ENCODE data around the gene KIF21A.

KIF21A gene

GRCh38 chr12:39295593-39295992 is 147.3 kb downstream of the KIF21A start:
- 0 out of 2 replicates have a peak, but pooled peaks have one; percentile 23 for TF ChIP-seq TEAD4 (IDR thresholded peaks at IDR 0.05)

DNA sequence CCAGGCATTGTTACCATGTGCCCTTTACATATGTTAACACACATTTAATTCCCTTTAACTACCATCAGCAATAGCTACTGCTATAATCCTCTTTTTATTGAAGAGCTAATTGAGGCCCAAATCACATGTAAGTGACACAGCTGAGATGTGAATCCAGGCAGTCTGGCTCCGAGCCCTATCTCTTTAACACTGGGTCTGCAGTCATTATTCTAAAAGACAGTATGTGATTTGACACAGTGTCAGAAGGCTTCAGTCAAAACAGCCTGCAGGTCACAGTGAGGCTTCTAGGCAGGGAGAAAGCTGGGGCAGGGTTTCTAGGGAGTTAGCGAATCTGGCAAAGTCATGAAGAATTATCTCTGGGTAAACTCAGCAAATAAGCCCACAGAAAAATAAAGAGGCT is 148.2 kb downstream of the KIF21A start:
- TF ChIP-seq FOXM1 (IDR thresholded peaks at IDR 0.05; ENCODE audit: borderline replicate concordance, low read depth) (no peak), YY1 (IDR thresholded peaks at IDR 0.05; ENCODE audit: low read depth) (no peak), CREB1 (IDR thresholded peaks at IDR 0.05; ENCODE audit: low read depth) (no peak), RAD21 (IDR thresholded peaks at IDR 0.05; ENCODE audit: low read depth) (no peak), MAX (IDR thresholded peaks at IDR 0.05) (no peak), REST (IDR thresholded peaks at IDR 0.05; ENCODE audit: low read depth) (no peak), TCF12 (IDR thresholded peaks at IDR 0.05; ENCODE audit: low read depth) (no peak), EP300 (IDR thresholded peaks at IDR 0.05; ENCODE audit: borderline replicate concordance) (no peak), CEBPB (IDR thresholded peaks at IDR 0.05) (no peak), TAF1 (IDR thresholded peaks at IDR 0.05; ENCODE audit: low read depth) (no peak), ZBTB7A (IDR thresholded peaks at IDR 0.05; ENCODE audit: low read depth) (no peak), TEAD4 (IDR thresholded peaks at IDR 0.05) (no peak), EGR1 (IDR thresholded peaks at IDR 0.05) (no peak), NFIC (IDR thresholded peaks at IDR 0.05) (no peak)
- TF ChIP-seq, protein P1, sequence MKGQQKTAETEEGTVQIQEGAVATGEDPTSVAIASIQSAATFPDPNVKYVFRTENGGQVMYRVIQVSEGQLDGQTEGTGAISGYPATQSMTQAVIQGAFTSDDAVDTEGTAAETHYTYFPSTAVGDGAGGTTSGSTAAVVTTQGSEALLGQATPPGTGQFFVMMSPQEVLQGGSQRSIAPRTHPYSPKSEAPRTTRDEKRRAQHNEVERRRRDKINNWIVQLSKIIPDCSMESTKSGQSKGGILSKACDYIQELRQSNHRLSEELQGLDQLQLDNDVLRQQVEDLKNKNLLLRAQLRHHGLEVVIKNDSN (IDR thresholded peaks at IDR 0.05) = no peak

DNA sequence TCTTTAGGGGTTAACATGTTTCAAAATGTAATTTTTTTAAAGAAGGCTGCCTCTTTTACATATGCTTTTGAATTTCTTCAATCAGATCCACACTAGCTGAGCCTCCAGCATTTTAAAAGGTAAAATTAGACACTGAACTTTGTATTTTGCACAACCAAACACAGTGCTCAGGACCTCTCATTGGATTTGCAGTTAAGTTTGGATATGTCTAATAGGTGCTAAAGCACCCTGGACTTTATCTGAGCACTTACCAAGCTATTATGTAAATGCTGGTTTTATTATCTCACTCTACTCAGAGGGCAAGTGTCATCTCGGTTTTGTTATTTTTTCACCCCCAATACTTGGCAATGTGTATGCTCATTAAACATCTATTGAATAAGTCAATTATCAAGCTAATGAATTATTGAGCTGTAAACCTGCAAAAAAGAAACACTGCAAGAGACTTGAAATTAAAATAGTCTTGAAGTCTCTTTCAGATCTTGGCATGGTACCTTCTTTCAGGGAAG is 150.7 kb downstream of the KIF21A start:
- no peak for TF ChIP-seq TEAD4 (IDR thresholded peaks at IDR 0.05)
- no peak for TF ChIP-seq YY1 (IDR thresholded peaks at IDR 0.05; ENCODE audit: low read depth)
- no peak for TF ChIP-seq TCF12 (IDR thresholded peaks at IDR 0.05; ENCODE audit: low read depth)
- TF ChIP-seq CREB1 (IDR thresholded peaks at IDR 0.05; ENCODE audit: low read depth) = no peak
- TF ChIP-seq ZBTB7A (IDR thresholded peaks at IDR 0.05; ENCODE audit: low read depth) = no peak
- no peak for TF ChIP-seq EGR1 (IDR thresholded peaks at IDR 0.05)
- TF ChIP-seq MAX (IDR thresholded peaks at IDR 0.05) = no peak

- TF ChIP-seq YY1 (IDR thresholded peaks at IDR 0.05; ENCODE audit: low read depth) = no peak
- TF ChIP-seq TAF1 (IDR thresholded peaks at IDR 0.05; ENCODE audit: low read depth) = no peak
- peak; percentile 92 for TF ChIP-seq CEBPB (IDR thresholded peaks at IDR 0.05)
- no peak for TF ChIP-seq RAD21 (IDR thresholded peaks at IDR 0.05; ENCODE audit: low read depth)
- TF ChIP-seq EGR1 (IDR thresholded peaks at IDR 0.05) = no peak
- TF ChIP-seq EP300 (IDR thresholded peaks at IDR 0.05; ENCODE audit: borderline replicate concordance) = no peak
Measured at GRCh38 chr12:39287817-39288216, 155.1 kb downstream of the KIF21A start.

DNA sequence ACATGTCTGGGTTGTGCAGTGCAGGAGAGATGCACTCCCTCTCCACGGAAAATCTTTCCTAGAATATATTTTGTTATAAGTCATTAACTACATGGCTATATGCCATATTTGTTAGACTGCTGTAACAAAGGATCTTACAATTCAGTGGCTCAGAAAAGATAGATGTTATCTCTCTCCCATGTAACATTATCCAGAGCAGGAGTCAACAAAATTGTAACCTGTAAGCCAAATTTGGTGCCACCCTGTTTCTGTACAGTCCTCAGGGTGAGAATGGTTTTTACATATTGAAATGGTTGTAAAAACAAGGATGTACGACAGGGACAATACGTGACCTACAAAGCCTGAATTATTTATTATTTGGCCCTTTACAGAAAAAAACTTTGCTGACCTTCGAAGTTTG is 155.5 kb downstream of the KIF21A start:
- TF ChIP-seq MAX (IDR thresholded peaks at IDR 0.05) = no peak
- no peak for TF ChIP-seq NFIC (IDR thresholded peaks at IDR 0.05)
- no peak for TF ChIP-seq RAD21 (IDR thresholded peaks at IDR 0.05; ENCODE audit: low read depth)
- TF ChIP-seq YY1 (IDR thresholded peaks at IDR 0.05; ENCODE audit: low read depth) = no peak
- no peak for TF ChIP-seq CEBPB (IDR thresholded peaks at IDR 0.05)
- TF ChIP-seq TCF12 (IDR thresholded peaks at IDR 0.05; ENCODE audit: low read depth) = no peak
- TF ChIP-seq, protein P1 (IDR thresholded peaks at IDR 0.05) = no peak
- no peak for TF ChIP-seq TEAD4 (IDR thresholded peaks at IDR 0.05)
- TF ChIP-seq CREB1 (IDR thresholded peaks at IDR 0.05; ENCODE audit: low read depth) = no peak
- TF ChIP-seq TAF1 (IDR thresholded peaks at IDR 0.05; ENCODE audit: low read depth) = no peak
- TF ChIP-seq ZBTB7A (IDR thresholded peaks at IDR 0.05; ENCODE audit: low read depth) = no peak
- no peak for TF ChIP-seq REST (IDR thresholded peaks at IDR 0.05; ENCODE audit: low read depth)

GRCh38 chr12:39278426-39278825 is 164.5 kb downstream of the KIF21A start:
- no peak for TF ChIP-seq EP300 (IDR thresholded peaks at IDR 0.05; ENCODE audit: borderline replicate concordance)
- TF ChIP-seq TAF1 (IDR thresholded peaks at IDR 0.05; ENCODE audit: low read depth) = no peak
- no peak for TF ChIP-seq ZBTB7A (IDR thresholded peaks at IDR 0.05; ENCODE audit: low read depth)
- TF ChIP-seq, protein P1 (IDR thresholded peaks at IDR 0.05) = no peak
- TF ChIP-seq REST (IDR thresholded peaks at IDR 0.05; ENCODE audit: low read depth) = no peak
- no peak for TF ChIP-seq YY1 (IDR thresholded peaks at IDR 0.05; ENCODE audit: low read depth)
- no peak for TF ChIP-seq RAD21 (IDR thresholded peaks at IDR 0.05; ENCODE audit: low read depth)
- TF ChIP-seq CEBPB (IDR thresholded peaks at IDR 0.05) = no peak
- TF ChIP-seq TEAD4 (IDR thresholded peaks at IDR 0.05) = no peak
- no peak for TF ChIP-seq EGR1 (IDR thresholded peaks at IDR 0.05)
- TF ChIP-seq NFIC (IDR thresholded peaks at IDR 0.05) = no peak
- TF ChIP-seq TCF12 (IDR thresholded peaks at IDR 0.05; ENCODE audit: low read depth) = no peak
- TF ChIP-seq MAX (IDR thresholded peaks at IDR 0.05) = no peak

All from Ishikawa (cell line).